Keratinocyte (primary cell): Measurements from ENCODE around the gene ATXN7L1.

ENCODE experiments used
- CTCF ChIP-seq, 3 experiments: IDR thresholded peaks in 1 of 3; conservative IDR thresholded peaks in 1 of 3; optimal IDR thresholded peaks in 1 of 3; 2 replicates in 2 of 3; 3 replicates in 1 of 3; pipeline versions ENCODE3 to v1.5.1; 2011; ENCODE audit warnings: low read length in 3 of 3, mild to moderate bottlenecking in 3 of 3, moderate library complexity in 2 of 3, control low read depth in 1 of 3, inconsistent platforms in 1 of 3; ENCODE audit not compliant: insufficient read depth in 2 of 3; ENCODE audit errors: extremely low read depth in 1 of 3
- EZH2 ChIP-seq: IDR thresholded peaks from one replicate; pipeline ENCODE4 v1.6.1; 2012; ENCODE audit warnings: inconsistent platforms, mild to moderate bottlenecking, low read length, moderate library complexity

- TF ChIP-seq CTCF (optimal IDR thresholded peaks at IDR 0.05 in 1 of 3, IDR thresholded peaks at IDR 0.05 in 1 of 3, conservative IDR thresholded peaks at IDR 0.05 in 1 of 3; ENCODE audit: extremely low read depth in 1 of 3, insufficient read depth in 2 of 3, low read length in 3 of 3): no peak
- TF ChIP-seq EZH2: no peak
Measured at GRCh38 chr7:105860793-105861192, 15.6 kb downstream of the ATXN7L1 start.
